Keratinocyte (primary cell): Measurements from ENCODE around the gene TMEM119. TPM values are rescaled to one million over a fixed set of nuclear protein-coding genes. Genes with fewer than 3 reads are reported as not detected.

ENCODE experiments used
- DNase-seq: peaks from one replicate; pipeline ENCODE4 v3.0.0-alpha.2; 2011; ENCODE audit warnings: low read depth, missing footprints, low spot score
- FAIRE-seq: peaks from 2 replicates; lab custom pipeline; 2011; peaks lifted over from hg19 to GRCh38; lab: Jason Lieb, UNC
- H2AFZ ChIP-seq: 2 replicates; pipeline ENCODE4 v1.6.0; 2012; ENCODE audit warnings: low read length, control low read depth, inconsistent platforms; ENCODE audit not compliant: control insufficient read depth
- H3K27ac ChIP-seq: 2 replicates; pipeline ENCODE4 v1.5.1; 2011; ENCODE audit warnings: low read length; ENCODE audit not compliant: control insufficient read depth, insufficient read depth
- H3K27me3 ChIP-seq: 3 replicates; pipeline ENCODE4 v1.6.0; 2011; ENCODE audit warnings: low read length; ENCODE audit not compliant: control insufficient read depth, insufficient read depth; ENCODE audit errors: extremely low read depth
- H3K36me3 ChIP-seq, 2 experiments: 2 replicates in 1 of 2; 3 replicates in 1 of 2; pipeline ENCODE4 v1.5.1; 2011; ENCODE audit warnings: low read length in 2 of 2, mild to moderate bottlenecking in 1 of 2; ENCODE audit not compliant: control insufficient read depth in 2 of 2, insufficient read depth in 2 of 2; ENCODE audit errors: extremely low read depth in 1 of 2
- H3K4me1 ChIP-seq: 3 replicates; pipeline ENCODE4 v1.5.1; 2011; ENCODE audit warnings: low read length; ENCODE audit not compliant: control insufficient read depth, insufficient read depth; ENCODE audit errors: extremely low read depth
- H3K4me2 ChIP-seq: 3 replicates; pipeline ENCODE4 v1.6.0; 2011; ENCODE audit warnings: low read depth, low read length; ENCODE audit not compliant: control insufficient read depth, insufficient read depth; ENCODE audit errors: extremely low read depth
- H3K4me3 ChIP-seq, 3 experiments: fragments of 200-600 bp in 1 of 3; sonication (generic) in 1 of 3; 2 replicates in 2 of 3; 3 replicates in 1 of 3; pipeline ENCODE4 v1.5.1; 2011 to 2016; ENCODE audit warnings: low read length in 3 of 3, mild to moderate bottlenecking in 3 of 3, control low read depth in 2 of 3, inconsistent platforms in 1 of 3, low read depth in 1 of 3, mixed read lengths in 1 of 3, mixed run types in 1 of 3, moderate library complexity in 1 of 3; ENCODE audit not compliant: control insufficient read depth in 2 of 3, insufficient read depth in 2 of 3; ENCODE audit errors: extremely low read depth in 1 of 3
- H3K79me2 ChIP-seq: 2 replicates; pipeline ENCODE4 v1.6.0; 2012; ENCODE audit warnings: low read length; ENCODE audit not compliant: control insufficient read depth, insufficient read depth
- H3K9ac ChIP-seq: 3 replicates; pipeline ENCODE4 v1.6.0; 2011; ENCODE audit warnings: low read length; ENCODE audit not compliant: control insufficient read depth, insufficient read depth; ENCODE audit errors: extremely low read depth
- H3K9me1 ChIP-seq: 3 replicates; pipeline ENCODE4 v1.6.0; 2011; ENCODE audit warnings: low read length; ENCODE audit not compliant: control insufficient read depth, insufficient read depth; ENCODE audit errors: extremely low read depth
- H3K9me3 ChIP-seq: 2 replicates; pipeline ENCODE4 v1.5.1; 2012; ENCODE audit warnings: low read depth, low read length; ENCODE audit not compliant: control insufficient read depth
- H4K20me1 ChIP-seq: 3 replicates; pipeline ENCODE4 v1.6.0; 2011; ENCODE audit warnings: low read length; ENCODE audit not compliant: control insufficient read depth, insufficient read depth; ENCODE audit errors: extremely low read depth
- EZH2 ChIP-seq: IDR thresholded peaks from one replicate; pipeline ENCODE4 v1.6.1; 2012; ENCODE audit warnings: inconsistent platforms, mild to moderate bottlenecking, low read length, moderate library complexity
- dilution Hi-C: fragments of 300-500 bp; cut with MboI; formaldehyde crosslinking; loops from one replicate; pipeline ENCODE4 v1.7.0; 2020; ENCODE audit warnings: low sequenced_read_pairs; ENCODE audit not compliant: extremely low pct_ligation_motif_present
- polyA plus RNA-seq, 5 experiments: library from polyadenylated mRNA; depleted of rRNA in 3 of 5; stranded (reverse) in 3 of 5; stranded (forward) in 1 of 5; unstranded in 1 of 5; fragments of >200 nt; gene quantifications; 1 replicate in 1 of 5; 2 replicates in 3 of 5; 3 replicates in 1 of 5; pipeline versions ENCODE4 v1.2.1 to v1.2.3, GENCODE V29; 2011 to 2012; ENCODE audit warnings: missing spikeins in 2 of 5, low read depth in 1 of 5, low replicate concordance in 1 of 5
- TF ChIP-seq, protein P1 (sequence below), 3 experiments: IDR thresholded peaks in 1 of 3; conservative IDR thresholded peaks in 1 of 3; optimal IDR thresholded peaks in 1 of 3; 2 replicates in 2 of 3; 3 replicates in 1 of 3; pipeline versions ENCODE3 to v1.5.1; 2011; ENCODE audit warnings: low read length in 3 of 3, mild to moderate bottlenecking in 3 of 3, moderate library complexity in 2 of 3, control low read depth in 1 of 3, inconsistent platforms in 1 of 3; ENCODE audit not compliant: insufficient read depth in 2 of 3; ENCODE audit errors: extremely low read depth in 1 of 3

Gene TMEM119
- polyA plus RNA-seq, 1 donor (not counting 4 experiments of a cell fraction or from before 2014, with no cell fraction given), result not detected

DNA sequence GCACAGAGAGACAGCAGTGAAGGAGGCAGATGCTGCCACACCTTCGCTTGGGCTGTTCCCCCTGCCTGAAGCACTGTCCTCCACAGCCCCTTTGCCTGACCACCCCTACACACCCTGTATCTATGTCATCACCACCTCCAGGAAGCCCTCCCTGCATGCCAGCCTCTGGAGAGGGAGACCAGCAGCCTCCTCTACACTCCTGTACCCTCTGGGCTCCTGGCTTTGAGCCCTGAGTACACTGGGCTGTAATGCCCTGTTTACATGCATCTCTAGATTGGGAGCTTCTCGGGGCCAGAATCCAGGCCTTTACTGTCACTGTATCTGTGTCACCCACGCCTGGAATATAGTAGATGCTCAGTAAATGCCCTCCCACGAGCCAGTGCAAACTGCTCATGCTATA lies 5.9 kb upstream of the TMEM119 start:
- no peak for FAIRE-seq
- H2AFZ ChIP-seq, result no peak overlapping the region
- H3K4me2 ChIP-seq, result no peak overlapping the region
- no peak overlapping the region for H3K27ac ChIP-seq
- H3K79me2 ChIP-seq, result no peaks in the 10 kb centered on the region
- H3K9ac ChIP-seq, result no peak overlapping the region
- no peaks in the 10 kb centered on the region for H4K20me1 ChIP-seq
- DNase-seq, result no peak
- no peaks in the 10 kb centered on the region for H3K9me3 ChIP-seq
- no peak overlapping the region for H3K4me3 ChIP-seq
- H3K27me3 ChIP-seq, result peaks cover 14% of the 10 kb centered on the region
- TF ChIP-seq EZH2, result no peak
- TF ChIP-seq, protein P1, sequence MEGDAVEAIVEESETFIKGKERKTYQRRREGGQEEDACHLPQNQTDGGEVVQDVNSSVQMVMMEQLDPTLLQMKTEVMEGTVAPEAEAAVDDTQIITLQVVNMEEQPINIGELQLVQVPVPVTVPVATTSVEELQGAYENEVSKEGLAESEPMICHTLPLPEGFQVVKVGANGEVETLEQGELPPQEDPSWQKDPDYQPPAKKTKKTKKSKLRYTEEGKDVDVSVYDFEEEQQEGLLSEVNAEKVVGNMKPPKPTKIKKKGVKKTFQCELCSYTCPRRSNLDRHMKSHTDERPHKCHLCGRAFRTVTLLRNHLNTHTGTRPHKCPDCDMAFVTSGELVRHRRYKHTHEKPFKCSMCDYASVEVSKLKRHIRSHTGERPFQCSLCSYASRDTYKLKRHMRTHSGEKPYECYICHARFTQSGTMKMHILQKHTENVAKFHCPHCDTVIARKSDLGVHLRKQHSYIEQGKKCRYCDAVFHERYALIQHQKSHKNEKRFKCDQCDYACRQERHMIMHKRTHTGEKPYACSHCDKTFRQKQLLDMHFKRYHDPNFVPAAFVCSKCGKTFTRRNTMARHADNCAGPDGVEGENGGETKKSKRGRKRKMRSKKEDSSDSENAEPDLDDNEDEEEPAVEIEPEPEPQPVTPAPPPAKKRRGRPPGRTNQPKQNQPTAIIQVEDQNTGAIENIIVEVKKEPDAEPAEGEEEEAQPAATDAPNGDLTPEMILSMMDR (optimal IDR thresholded peaks at IDR 0.05 in 1 of 3, IDR thresholded peaks at IDR 0.05 in 1 of 3, conservative IDR thresholded peaks at IDR 0.05 in 1 of 3; ENCODE audit: extremely low read depth in 1 of 3, insufficient read depth in 2 of 3, low read length in 3 of 3), result no peak
- no peaks in the 10 kb centered on the region for H3K9me1 ChIP-seq
- dilution Hi-C loops, result no loop called here
- H3K4me1 ChIP-seq, result no peaks in the 10 kb centered on the region
- H3K36me3 ChIP-seq, result no peaks in the 10 kb centered on the region

DNA sequence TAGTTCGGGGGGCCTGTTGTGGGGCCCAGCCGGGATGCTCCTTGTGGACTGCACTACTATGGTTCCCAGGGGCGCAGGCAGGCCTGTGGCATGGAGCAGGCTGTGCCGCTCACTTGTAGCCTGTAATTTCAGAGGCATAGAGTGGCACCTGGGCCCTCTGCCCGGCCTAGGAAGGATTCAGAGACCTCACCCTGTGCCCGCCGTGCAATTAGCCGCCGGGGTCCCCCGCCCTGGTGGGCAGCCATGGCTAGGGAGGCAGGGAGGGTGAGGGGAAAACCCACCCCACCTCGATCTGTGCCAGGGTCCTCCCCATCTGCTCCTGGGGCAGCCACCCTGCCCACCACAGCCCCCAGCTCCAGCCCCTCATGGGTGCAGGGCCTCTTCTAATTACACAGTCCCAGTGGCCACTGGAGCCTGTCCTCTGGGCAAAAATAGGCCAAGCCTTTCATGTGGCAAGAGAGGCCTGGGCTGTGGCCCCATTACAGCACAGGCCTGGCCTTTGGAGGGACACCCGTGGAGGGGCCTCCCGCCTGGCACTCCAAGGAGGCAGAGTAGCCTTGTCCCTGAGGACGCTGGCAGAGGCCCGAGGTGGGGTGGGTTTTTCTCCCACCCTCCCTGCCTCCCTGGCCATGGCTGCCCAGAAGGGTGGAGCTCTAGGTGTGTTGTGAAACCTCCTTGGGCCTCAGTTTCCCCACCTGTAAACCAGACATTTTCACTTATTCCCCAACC lies 5.3 kb upstream of the TMEM119 start:
- H3K9ac ChIP-seq, result no peak overlapping the region
- DNase-seq, result no peak
- H3K36me3 ChIP-seq, result no peaks in the 10 kb centered on the region
- no peaks in the 10 kb centered on the region for H3K4me1 ChIP-seq
- FAIRE-seq, result no peak
- no peaks in the 10 kb centered on the region for H4K20me1 ChIP-seq
- no peak overlapping the region for H2AFZ ChIP-seq
- dilution Hi-C loops, result no loop called here
- H3K27ac ChIP-seq, result no peak overlapping the region
- H3K9me1 ChIP-seq, result no peaks in the 10 kb centered on the region
- no peak overlapping the region for H3K4me3 ChIP-seq
- H3K79me2 ChIP-seq, result no peaks in the 10 kb centered on the region
- no peak overlapping the region for H3K4me2 ChIP-seq
- TF ChIP-seq, protein P1 (optimal IDR thresholded peaks at IDR 0.05 in 1 of 3, IDR thresholded peaks at IDR 0.05 in 1 of 3, conservative IDR thresholded peaks at IDR 0.05 in 1 of 3; ENCODE audit: extremely low read depth in 1 of 3, insufficient read depth in 2 of 3, low read length in 3 of 3), result no peak
- peaks cover 14% of the 10 kb centered on the region for H3K27me3 ChIP-seq
- no peaks in the 10 kb centered on the region for H3K9me3 ChIP-seq
